SK-N-SH (cell line): Measurements from ENCODE around the gene THTPA.

ENCODE experiments used
- CTCF ChIP-seq: fragments of 200-600 bp; sonication (generic); IDR thresholded peaks from 2 replicates; pipeline ENCODE4 v1.6.1; 2017; ENCODE audit warnings: antibody characterized with exemption, mild to moderate bottlenecking, moderate library complexity
- EP300 ChIP-seq, 2 experiments: IDR thresholded peaks; 2 replicates each; pipeline versions ENCODE4 v1.4.0 to v1.6.1; 2012; ENCODE audit warnings: borderline replicate concordance in 1 of 2, low read depth in 1 of 2, low read length in 1 of 2
- SMC3 ChIP-seq: IDR thresholded peaks from 2 replicates; pipeline ENCODE4 v1.6.1; 2012; ENCODE audit warnings: low read depth, low read length, improper control_type of control experiment
- ZBTB33 ChIP-seq: IDR thresholded peaks from 2 replicates; pipeline ENCODE4 v1.4.0; 2012; ENCODE audit warnings: low read depth, borderline replicate concordance

GRCh38 chr14:23557946-23558345 is 1.9 kb downstream of the THTPA start:
- TF ChIP-seq SMC3, result no peak
- no peak for TF ChIP-seq ZBTB33
- no peak for TF ChIP-seq CTCF
- TF ChIP-seq EP300 (IDR thresholded peaks at IDR 0.05; ENCODE audit: borderline replicate concordance in 1 of 2, low read depth in 1 of 2, low read length in 1 of 2), result no peak
